Measurements from ENCODE around the gene UBE2F.
"Not testable (repeated sequence)": the region's sequence is repeated elsewhere in the genome, so short reads cannot be mapped to it uniquely, and the experiment has no call there.

The UBE2F gene

DNA sequence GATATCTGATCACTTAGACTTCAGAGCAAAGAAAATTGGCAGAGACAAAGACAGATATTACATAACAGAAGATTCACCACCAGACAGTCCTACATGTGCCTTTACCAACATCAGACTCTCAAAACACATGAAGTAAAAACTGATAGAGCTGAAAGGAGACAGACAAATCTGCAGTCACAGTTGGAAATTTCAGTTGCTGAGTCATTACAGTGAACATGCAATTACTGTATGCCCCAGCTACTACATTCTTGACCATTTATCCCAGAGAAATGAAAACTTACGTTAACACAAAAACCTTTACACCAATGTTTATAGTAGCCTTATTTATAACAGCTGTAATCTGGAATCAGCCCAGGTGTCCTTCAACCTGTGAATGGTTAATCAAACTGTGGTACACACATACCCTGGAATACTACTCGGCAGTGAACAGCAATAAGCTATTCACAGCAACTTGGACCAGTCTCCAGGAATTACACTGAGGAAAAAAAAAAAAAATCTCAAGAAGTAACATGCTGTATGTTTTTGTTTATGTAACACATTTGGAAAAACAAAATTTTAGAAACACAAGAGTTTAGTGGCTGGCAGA is 86.5 kb downstream of the UBE2F start:
- DNase-seq (ENCODE audit: low read depth) = no peak

DNA sequence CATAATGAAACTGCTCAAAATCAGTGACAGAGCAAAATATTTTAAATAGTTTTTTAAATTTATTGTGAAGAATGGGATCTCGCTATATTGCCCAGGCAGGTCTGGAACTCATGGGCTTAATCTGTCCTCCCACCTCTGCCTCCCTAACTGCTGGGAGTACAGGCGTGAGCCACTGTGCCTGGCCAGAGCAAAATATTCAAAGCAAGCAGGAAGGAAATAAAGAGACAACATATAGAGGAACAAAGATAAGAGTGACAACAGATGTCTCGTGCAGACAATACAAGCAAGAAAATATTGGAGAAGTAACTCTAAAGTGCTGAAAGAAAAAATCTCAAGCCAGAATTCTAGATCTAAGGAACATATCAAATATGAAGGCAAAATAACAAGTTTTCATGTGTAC is 89.0 kb downstream of the UBE2F start:
- DNase-seq (ENCODE audit: low read depth) = no peak

DNA sequence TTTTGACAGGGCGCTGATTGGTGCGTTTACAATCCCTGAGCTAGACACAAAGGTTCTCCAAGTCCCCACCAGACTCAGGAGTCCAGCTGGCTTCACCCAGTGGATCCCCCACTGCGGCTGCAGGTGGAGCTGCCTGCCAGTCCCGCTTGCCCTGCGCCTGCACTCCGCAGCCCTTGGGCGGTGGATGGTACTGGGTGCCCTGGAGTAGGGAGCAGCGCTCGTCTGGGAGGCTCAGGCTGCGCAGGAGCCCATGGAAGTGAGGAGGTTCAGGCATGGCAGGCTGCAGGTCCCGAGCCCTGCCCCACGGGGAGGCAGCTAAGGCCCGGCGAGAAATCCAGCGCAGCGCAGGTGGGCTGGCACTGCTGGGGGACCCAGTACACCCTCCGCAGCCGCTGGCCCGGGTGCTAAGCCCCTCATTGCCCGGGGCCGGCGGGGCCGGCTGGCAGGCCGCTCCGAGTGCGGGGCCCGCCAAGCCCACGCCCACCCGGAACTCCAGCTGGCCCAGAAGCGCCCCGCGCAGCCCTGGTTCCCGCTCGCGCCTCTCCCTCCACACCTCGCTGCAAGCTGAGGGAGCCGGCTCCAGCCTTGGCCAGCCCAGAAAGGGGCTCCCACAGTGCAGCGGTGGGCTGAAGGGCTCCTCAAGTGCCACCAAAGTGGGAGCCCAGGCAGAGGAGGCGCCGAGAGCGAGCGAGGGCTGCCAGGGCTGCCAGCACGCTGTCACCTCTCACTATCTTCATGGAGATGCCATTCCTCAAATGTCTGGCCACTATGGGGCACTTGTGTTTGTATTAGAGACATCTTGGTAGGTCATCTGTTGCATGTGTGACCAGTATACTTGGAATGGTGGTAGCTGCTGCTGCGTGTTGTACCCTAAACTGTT is 91.1 kb downstream of the UBE2F start:
- DNase-seq (ENCODE audit: low read depth) = not testable (repeated sequence)

DNA sequence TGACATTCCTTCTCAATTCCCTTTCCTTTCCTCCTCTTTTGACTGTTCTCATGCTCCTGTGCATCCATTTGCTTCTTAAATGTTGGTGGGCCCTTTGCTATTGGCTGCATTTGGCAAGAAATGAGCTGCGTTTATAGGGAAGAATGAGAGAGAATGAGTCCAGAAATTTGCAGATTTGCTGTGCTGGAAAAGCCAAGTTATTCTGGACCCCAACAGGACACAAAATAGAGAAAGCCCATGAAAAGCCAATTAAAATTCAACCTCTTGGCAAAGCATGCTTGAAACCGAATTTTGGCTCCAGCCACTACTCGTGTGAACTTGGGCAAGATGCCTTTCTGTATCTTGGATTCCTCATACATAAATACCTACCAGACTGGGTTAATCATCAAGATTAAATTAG is 92.7 kb downstream of the UBE2F start:
- no peak for DNase-seq (ENCODE audit: low read depth)

DNA sequence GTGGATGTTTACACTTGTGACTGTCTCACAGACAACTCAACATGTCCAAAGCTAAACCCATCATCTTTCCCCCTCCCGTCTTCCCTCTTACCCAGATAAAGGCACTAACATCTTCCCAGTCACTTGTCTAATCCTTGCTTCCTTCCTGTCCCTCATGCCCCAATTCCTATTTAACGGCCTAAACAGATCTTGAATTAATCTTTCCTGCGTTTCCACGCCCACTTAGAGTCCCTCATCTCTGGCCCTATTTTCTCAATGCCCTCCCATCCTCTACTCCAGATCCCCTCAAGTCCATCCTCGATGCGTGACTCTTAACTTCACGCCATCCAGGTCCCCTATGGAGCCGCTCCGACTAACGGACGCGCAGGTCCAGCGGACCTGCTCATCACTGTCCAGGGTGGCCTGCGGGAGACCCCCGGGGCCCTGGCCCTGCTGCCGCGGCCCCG is 93.3 kb downstream of the UBE2F start:
- no peak for DNase-seq (ENCODE audit: low read depth)

DNA sequence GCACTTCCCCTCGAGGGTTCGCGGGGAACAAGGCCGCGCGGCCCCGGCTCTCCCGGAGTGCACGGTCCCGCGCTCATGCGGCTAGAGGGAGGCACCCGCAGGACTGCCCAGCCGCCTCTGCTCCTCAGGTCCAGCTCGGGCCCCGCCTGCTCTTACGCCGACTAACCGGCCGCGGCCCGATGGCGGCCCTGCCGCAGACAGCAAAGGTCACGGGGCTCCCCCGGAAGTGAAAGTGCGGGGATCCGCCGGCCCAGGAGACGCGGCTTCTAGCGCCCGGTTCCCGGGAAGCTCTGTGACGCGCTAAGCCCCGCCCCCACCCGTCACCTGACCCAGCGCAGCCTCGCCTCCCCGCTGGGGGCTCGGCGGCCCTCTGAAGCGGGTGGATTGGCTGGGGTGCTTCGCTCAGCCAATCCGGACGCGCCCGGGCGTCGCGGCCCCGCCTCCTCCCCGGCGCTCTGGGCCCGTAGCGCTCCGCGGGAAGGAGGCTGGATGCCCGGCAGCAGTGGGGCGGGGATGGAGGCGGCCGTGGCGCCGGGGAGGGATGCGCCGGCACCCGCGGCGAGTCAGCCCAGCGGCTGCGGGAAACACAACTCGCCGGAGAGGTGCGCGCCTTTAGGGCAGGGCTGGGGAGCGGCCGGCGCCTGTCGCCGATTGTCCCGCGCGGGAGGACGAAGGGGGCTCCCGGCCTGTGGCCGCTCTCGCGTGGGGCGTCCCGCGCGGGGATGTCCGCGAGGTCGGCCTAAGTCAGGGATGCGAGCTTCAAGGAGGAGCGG is 93.9 kb downstream of the UBE2F start, which contains the start of gene SCLY:
Gene SCLY, plus strand, starts transcription at position 460 of the 773 bp plus-strand sequence. Its CDS starts 54 bp downstream, at position 514.
- peak; percentile 96 for DNase-seq (ENCODE audit: low read depth)

DNA sequence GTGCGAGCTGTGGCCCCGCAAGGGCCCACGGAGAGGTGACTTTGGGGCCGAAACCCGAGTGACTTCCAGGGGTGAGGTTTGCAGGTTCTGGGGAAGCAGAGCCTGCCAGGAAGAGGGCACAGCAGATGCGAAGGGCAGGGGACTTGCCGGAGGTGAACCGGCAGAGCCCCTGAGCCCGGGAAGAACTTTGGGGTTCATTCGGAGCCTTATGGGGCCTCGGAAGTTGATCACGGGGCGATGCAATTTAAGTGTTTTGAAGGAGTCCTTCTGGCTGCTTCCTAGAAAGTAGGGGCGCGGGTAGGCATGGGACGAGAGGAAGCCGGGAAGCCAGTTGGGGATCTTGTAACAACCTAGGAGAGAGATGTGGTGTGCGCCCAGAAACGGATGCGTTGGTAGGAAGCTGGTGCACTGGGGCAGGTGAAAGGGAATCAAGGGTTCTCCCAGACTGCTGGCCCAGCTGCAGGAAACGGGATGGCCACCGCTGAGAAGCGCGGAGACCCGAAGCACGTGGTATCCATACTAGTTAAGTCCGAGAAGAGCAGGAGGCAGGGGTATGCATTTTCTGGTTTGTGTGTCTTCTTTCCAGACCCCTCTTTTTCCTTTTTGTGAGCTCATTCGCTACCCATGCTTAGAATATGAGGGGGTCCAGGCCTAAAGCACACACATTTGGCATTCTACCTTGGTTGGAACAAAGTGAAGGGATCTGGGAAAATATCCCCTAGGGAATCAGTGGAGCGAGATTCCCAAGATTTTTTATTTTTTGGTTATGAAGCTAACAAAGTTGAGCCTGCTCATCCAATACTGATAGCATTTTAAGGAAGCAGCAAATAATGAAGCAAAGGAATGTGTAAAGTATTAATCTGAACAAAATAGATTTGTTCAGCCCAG is 94.7 kb downstream of the UBE2F start:
- no peak for DNase-seq (ENCODE audit: low read depth)

DNA sequence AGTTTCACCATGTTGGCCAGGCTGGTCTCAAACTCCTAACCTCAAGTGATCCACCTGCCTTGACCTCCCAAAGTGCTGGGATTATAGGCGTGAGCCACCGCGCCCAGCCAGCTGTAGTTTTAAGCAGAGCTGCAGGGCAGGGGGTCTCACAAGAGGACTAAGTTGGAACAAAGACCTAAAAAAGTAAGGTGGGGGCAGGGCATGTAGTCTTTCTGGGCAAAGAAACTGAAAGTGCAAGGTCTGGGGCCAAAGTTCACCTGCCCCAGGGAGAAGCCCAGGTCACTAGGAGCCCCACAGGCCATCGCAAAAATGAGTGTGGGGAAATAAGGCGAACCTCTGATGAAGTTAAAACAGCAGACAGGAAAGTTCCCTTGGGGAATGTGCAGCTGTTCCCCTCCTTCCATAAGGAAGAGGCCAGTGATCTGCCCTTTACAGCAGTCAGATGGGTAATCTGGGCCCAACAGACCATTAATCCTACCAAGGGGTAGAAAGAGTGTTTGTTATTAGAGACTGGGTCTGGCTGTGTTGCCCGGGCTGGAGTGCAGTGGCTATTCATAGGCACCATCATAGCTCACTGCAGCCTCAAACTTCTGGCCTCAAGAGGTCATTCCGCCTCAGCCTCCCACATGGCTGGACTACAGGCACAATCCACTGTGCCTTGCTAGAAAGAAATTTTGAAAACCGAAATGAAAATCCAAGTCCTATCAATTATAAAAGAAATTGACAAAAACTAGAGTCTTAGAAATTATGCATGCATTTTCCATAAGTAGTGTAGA is 96.8 kb downstream of the UBE2F start:
- DNase-seq (ENCODE audit: low read depth) = no peak

DNA sequence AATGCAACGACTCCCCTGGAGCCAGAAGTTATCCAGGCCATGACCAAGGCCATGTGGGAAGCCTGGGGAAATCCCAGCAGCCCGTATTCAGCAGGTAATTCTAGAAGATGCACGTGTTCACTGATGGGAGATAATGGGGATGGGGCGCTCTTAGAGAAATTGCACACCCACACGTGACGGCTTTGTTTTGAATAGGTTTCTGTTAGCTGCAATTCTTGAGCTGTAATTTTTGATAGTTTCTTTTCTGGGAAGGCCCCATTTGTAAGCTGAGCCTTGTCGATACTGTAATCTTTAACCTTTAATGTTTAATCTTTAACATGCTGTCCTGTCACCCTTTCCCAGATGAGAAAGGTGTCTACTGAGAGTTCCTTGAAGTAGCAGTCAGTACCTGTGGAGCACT is 97.6 kb downstream of the UBE2F start:
- DNase-seq (ENCODE audit: low read depth) = no peak

DNA sequence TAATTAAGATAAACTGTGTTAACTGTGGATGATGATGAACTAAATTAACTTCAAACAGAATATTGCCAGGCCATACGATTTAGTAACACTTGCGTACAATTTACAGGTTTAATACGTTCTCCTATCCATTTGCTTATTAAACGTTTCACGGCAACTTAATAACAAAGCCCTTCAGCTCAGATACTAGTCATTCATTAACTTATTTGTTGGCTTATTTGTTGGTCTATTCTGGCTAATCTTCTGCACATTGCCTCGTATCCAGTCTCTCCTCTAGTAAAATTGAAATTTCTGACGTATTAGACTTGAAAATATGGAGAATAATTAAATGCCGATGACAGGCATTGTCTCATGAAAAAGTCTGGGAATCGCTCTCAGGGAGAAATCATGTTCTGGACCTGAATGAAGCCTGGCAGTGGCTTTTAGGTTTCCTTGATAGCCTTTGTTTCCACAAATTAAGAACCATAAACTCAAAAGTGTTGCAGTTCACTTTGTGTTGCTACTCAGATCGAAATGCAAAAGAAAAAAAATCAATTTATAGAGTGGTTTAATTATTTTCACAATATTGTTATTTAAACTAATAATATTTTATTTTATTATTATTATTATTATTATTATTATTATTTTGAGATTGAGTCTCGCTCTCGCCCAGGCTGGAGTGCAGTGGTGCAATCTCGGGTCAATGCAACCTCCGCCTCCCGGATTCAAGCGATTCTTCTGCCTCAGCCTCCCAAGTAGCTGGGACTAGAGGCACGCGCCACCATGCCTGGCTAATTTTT is 98.4 kb downstream of the UBE2F start:
- DNase-seq (ENCODE audit: low read depth) = no peak

DNA sequence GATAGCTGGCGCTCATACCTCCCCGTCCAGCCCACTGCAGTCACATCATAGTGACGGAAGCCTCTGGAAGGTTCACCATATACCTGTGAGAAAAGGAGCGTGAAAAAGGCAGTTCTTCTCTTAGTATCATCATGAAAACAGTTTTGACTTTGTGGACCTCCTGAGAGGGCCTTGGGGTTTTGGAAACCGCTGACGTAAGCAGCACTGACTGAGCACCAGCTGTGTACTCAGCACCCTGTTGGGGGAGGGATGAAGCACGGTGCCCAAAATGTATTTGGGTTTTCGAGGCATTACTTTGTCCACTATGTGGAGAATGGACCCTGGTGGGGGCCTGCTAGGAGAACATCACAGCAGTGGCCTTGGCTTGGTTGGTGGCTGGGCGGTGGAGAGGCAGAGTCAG is 99.4 kb downstream of the UBE2F start:
- DNase-seq (ENCODE audit: low read depth) = no peak

DNA sequence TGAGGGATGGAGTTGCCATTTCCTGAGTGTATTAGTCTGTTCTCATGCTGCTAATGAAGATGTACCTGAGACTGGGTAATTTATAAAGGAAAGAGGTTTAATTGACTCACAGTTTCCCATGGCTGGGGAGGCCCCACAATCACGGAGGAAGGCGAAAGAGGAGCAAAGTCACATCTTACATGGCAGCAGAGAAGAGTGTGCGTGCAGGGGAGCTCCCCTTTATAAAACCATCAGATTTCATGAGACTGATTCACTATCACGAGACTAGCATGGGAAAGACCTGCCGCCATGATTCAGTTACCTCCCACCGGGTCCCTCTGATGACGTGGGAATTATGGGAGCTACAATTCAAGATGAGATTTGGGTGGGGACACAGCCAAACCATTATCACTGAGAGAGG is 99.9 kb downstream of the UBE2F start:
- DNase-seq (ENCODE audit: low read depth) = not testable (repeated sequence)

DNA sequence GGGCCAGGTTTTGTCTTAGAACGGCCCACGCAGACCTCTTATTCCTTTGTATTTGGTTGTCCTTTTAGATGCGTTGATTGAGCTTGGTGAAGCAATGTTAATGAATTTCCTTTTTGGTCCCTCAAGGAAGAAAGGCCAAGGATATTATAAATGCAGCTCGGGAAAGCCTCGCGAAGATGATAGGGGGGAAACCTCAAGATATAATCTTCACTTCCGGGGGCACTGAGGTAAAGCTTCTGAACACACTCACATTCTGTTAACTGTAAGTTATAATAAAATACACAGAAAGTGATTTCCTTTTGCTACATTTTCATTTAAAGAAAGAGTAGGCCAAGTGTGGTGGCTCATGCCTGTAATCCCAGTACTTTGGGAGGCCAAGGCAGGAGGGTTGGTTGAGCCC is 101.1 kb downstream of the UBE2F start:
- DNase-seq (ENCODE audit: low read depth) = no peak

DNA sequence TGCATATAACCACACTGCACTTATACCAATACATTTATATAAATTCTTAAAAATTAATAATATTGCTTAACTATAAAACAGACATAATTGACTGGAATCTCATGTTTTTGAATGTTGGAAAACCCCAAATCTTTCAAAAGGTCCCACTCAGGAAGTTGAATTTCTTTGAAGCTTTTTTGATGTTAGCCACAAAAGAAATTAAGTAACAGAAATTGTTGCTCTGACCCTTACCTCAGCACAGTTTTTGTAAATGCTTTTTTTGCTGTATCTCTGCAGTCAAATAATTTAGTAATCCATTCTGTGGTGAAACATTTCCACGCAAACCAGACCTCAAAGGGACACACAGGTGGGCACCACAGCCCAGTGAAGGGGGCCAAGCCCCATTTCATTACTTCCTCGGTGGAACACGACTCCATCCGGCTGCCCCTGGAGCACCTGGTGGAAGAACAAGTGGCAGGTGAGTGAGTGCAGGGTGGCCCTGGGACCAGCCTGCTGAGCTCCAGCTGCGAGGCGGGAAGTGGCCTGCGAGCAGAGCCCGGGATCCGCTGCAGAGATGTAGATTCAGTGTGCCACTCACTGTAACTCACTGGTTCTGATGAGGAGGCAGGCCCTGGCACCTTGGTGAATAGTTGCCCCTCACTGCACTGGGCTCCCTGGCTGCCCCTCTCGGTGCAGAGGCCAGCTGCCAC is 102.4 kb downstream of the UBE2F start:
- DNase-seq (ENCODE audit: low read depth) = no peak

DNA sequence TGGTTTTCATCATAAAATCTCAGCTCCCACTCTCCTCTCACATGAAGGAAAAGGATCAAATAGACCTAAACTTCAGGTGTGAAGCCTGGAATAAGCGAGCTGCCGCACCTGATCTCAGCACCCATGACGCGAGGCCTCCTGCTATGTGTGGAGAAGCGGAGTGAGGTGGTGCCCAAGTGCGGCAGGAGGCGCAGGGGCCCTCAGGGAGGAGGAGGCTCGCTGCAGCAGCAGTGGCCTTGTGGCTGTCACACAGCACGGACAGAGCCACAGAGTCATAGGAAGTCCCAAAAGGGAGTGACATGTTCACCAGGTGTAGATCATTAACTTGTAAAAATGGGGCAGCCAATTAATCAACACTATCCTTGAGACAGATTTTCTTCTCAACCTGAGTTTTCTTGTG is 103.1 kb downstream of the UBE2F start:
- DNase-seq (ENCODE audit: low read depth) = no peak

DNA sequence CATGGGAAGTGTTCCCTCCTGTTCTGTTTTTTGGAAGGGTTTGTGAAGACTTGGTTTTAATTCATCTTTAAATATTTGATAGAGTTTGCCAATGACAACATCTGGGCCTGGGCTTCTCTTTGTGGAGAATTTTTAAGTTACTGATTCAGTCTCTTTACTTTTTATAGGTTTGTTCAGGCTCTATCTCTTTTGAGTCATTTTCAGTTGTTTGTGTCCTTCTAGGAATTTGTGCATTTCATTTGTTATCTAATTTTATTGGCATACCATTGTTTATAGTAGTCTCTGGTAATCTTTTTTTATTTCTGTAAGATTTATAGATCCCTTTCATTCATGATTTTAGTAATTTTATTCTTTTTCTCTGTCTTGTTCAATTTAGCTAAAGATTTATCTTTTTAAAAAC is 108.6 kb downstream of the UBE2F start:
- no peak for DNase-seq (ENCODE audit: low read depth)

DNA sequence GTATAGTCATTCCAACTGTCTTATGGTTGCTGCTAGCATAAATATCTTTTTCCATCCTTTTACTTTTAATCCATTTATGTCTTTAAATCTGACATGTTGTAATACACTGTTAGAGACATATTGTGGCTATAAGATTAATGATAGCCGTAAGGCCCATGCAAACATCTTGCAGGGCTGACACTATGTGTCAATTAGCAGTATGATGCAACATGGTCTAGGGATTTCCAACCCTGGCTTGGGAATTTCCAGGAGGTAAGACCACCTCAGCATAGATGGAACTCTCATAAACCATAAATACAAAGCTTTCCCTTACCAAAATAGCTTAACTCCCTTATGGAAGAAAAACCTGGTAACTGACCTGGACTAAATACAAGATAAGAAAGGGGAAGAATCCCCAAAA is 110.5 kb downstream of the UBE2F start:
- DNase-seq (ENCODE audit: low read depth) = no peak

DNA sequence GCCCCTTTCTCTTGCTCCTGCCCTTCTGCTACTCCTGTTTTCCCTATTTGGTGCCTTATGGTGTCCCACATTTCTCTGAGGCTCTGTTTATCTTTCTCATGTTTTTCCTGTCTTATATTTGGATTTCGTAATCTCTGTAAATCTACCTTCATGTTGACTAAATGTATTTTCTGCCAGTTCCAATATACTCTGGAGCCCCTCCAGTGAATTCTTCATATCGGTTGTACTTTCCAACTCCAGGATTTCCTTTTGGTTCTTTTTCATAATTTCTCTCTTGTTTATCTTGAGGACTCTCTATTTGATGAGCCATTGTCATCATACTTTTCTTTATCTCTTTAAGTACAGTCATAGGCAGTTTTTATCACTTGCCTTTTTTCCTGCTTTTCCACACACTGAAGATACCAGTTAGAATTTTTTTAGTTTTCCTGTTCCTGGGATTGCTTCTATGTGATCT is 113.1 kb downstream of the UBE2F start:
- no peak for DNase-seq (ENCODE audit: low read depth)

DNA sequence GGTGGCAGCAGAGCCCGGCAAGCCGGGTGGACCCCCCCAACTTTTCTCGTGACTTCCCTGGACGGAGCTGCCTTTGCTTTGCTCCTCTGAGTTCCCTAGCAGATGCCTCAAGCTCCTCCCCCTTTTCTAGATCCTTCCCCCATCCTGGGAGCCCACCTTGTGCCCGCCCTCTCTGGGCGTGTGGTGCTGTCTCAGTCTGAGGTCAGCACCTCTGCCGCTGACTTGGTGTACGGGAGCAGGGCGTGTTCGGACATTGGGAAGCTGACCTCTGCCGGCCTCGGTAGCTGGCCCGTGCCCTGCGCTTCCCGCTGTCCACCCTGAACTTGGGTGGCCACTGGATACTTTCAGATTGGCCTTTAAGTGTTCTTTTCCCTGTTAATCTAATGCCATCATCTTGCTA is 113.7 kb downstream of the UBE2F start:
- no peak for DNase-seq (ENCODE audit: low read depth)
